Measurements from ENCODE around the gene CCDC124. TPM values are rescaled to one million over a fixed set of nuclear protein-coding genes. Genes with fewer than 3 reads are reported as not detected.

CCDC124 gene
- total and polyA plus RNA-seq, 10 of the 15 experiments (the other 5 are each of a cell fraction or from before 2014, with no cell fraction given) = 3.7 to 184 (median 51.8) TPM

DNA sequence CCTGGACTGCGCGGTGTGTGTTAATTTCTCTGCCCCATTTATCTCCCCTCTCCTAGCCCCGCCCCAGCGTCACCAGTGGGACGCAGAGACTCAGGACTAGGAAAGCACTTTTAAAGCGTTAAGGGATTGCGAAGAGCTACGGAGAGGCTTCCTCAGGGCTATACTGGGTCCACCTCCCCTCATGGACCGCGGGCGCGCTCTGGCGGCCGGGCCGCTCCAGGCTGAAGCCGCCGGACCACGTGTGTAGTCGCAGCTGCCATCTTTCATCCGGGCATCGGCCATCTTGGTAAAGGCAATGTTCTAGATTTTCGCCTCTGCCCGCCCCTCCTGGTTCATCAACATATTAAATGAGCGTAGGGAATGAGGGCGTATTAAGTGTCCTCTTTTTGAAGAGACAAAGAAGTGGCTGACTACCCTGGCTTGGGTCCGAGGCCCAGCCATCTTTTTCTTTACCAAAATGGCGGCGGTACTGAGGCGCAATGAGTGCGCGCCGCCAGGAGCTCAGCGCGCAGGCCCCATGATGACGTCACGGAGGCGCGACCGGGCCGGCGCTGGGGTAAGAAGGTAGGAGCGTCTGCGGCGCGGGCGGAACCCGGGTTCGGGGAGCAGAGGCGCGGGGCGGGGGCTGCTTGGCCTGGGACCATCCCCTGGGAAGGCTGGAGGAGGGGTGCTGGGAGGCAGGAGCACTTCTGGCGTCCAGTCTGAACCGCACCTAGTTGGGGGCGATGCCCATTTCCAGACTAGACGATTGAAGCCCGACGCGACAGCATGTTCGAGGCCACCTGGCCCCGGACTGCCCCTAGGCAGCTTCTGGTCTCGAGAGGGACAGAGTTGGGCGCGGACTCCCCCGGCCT is at the start of gene CCDC124 (continued):
- TF ChIP-seq SUZ12 (IDR thresholded peaks at IDR 0.05; ENCODE audit: unreplicated experiment) = no peak
- TF ChIP-seq RUNX3 (IDR thresholded peaks at IDR 0.05; ENCODE audit: low read length) = peak; percentile 33; the same call in 1 of the 2 replicates
- TF ChIP-seq SMARCA5 (IDR thresholded peaks at IDR 0.05) = peak; percentile 89
- TF ChIP-seq CBX5 (IDR thresholded peaks at IDR 0.05; ENCODE audit: low read depth) = no peak
- TF ChIP-seq RELA (IDR thresholded peaks at IDR 0.05; ENCODE audit: borderline replicate concordance, partially characterized antibody) = peak; percentile 82
- TF ChIP-seq JUNB (IDR thresholded peaks at IDR 0.05) = no peak
- peak; percentile 67 for TF ChIP-seq JUND (IDR thresholded peaks at IDR 0.05; ENCODE audit: low read depth, low read length)
- no peak for TF ChIP-seq IRF4 (IDR thresholded peaks at IDR 0.05; ENCODE audit: low read depth, low read length)
- no peak for TF ChIP-seq ZSCAN29 (IDR thresholded peaks at IDR 0.05)
- peak; percentile 99 for TF ChIP-seq CTCF (IDR thresholded peaks at IDR 0.05 in 2 of 3, conservative IDR thresholded peaks at IDR 0.05 in 1 of 3; ENCODE audit: control insufficient read depth in 2 of 3, extremely low read depth in 1 of 3, insufficient read depth in 1 of 3, low read depth in 3 of 3, low read length in 3 of 3)
- TF ChIP-seq, protein P1, sequence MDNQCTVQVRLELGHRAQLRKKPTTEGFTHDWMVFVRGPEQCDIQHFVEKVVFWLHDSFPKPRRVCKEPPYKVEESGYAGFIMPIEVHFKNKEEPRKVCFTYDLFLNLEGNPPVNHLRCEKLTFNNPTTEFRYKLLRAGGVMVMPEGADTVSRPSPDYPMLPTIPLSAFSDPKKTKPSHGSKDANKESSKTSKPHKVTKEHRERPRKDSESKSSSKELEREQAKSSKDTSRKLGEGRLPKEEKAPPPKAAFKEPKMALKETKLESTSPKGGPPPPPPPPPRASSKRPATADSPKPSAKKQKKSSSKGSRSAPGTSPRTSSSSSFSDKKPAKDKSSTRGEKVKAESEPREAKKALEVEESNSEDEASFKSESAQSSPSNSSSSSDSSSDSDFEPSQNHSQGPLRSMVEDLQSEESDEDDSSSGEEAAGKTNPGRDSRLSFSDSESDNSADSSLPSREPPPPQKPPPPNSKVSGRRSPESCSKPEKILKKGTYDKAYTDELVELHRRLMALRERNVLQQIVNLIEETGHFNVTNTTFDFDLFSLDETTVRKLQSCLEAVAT (IDR thresholded peaks at IDR 0.05) = peak; percentile 93
- TF ChIP-seq SP1 (IDR thresholded peaks at IDR 0.05; ENCODE audit: low read depth, low read length) = peak; percentile 14
- TF ChIP-seq, protein P2, sequence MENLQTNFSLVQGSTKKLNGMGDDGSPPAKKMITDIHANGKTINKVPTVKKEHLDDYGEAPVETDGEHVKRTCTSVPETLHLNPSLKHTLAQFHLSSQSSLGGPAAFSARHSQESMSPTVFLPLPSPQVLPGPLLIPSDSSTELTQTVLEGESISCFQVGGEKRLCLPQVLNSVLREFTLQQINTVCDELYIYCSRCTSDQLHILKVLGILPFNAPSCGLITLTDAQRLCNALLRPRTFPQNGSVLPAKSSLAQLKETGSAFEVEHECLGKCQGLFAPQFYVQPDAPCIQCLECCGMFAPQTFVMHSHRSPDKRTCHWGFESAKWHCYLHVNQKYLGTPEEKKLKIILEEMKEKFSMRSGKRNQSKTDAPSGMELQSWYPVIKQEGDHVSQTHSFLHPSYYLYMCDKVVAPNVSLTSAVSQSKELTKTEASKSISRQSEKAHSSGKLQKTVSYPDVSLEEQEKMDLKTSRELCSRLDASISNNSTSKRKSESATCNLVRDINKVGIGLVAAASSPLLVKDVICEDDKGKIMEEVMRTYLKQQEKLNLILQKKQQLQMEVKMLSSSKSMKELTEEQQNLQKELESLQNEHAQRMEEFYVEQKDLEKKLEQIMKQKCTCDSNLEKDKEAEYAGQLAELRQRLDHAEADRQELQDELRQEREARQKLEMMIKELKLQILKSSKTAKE (IDR thresholded peaks at IDR 0.05; ENCODE audit: low read depth, poor library complexity, severe bottlenecking) = no peak
- TF ChIP-seq ZNF274 (IDR thresholded peaks at IDR 0.05; ENCODE audit: insufficient read depth, insufficient read length) = no peak
- no peak for TF ChIP-seq ZBED1 (IDR thresholded peaks at IDR 0.05; ENCODE audit: borderline replicate concordance)
- peak; percentile 96 for TF ChIP-seq NR2C1 (IDR thresholded peaks at IDR 0.05)
- no peak for TF ChIP-seq BACH1 (IDR thresholded peaks at IDR 0.05; ENCODE audit: borderline replicate concordance)
- TF ChIP-seq, protein P3, sequence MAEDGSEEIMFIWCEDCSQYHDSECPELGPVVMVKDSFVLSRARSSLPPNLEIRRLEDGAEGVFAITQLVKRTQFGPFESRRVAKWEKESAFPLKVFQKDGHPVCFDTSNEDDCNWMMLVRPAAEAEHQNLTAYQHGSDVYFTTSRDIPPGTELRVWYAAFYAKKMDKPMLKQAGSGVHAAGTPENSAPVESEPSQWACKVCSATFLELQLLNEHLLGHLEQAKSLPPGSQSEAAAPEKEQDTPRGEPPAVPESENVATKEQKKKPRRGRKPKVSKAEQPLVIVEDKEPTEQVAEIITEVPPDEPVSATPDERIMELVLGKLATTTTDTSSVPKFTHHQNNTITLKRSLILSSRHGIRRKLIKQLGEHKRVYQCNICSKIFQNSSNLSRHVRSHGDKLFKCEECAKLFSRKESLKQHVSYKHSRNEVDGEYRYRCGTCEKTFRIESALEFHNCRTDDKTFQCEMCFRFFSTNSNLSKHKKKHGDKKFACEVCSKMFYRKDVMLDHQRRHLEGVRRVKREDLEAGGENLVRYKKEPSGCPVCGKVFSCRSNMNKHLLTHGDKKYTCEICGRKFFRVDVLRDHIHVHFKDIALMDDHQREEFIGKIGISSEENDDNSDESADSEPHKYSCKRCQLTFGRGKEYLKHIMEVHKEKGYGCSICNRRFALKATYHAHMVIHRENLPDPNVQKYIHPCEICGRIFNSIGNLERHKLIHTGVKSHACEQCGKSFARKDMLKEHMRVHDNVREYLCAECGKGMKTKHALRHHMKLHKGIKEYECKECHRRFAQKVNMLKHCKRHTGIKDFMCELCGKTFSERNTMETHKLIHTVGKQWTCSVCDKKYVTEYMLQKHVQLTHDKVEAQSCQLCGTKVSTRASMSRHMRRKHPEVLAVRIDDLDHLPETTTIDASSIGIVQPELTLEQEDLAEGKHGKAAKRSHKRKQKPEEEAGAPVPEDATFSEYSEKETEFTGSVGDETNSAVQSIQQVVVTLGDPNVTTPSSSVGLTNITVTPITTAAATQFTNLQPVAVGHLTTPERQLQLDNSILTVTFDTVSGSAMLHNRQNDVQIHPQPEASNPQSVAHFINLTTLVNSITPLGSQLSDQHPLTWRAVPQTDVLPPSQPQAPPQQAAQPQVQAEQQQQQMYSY (CRISPR knock-in tag; IDR thresholded peaks at IDR 0.05) = no peak
- TF ChIP-seq, protein P4, sequence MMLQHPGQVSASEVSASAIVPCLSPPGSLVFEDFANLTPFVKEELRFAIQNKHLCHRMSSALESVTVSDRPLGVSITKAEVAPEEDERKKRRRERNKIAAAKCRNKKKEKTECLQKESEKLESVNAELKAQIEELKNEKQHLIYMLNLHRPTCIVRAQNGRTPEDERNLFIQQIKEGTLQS (IDR thresholded peaks at IDR 0.05; ENCODE audit: borderline replicate concordance, extremely low read depth, low read depth, low read length) = peak; percentile 80; the same call in 1 of the 2 replicates
